Measurements from ENCODE around the gene ALG13.

DNA sequence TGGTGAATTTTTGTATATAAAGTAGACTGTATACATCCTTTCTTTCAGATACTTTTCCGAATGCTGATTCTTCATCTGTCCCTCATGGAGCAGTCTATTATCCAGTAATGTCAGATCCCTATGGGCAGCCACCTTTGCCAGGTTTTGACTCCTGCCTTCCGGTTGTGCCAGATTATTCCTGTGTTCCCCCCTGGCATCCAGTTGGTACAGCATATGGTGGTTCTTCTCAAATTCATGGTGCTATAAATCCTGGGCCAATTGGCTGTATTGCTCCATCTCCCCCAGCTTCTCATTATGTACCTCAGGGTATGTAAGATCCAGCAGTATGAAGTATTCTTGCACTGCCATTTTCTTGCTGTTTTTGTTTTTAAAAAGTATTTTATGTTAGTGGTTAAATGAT lies 78.7 kb downstream of the ALG13 start:
- TF ChIP-seq, protein P1, sequence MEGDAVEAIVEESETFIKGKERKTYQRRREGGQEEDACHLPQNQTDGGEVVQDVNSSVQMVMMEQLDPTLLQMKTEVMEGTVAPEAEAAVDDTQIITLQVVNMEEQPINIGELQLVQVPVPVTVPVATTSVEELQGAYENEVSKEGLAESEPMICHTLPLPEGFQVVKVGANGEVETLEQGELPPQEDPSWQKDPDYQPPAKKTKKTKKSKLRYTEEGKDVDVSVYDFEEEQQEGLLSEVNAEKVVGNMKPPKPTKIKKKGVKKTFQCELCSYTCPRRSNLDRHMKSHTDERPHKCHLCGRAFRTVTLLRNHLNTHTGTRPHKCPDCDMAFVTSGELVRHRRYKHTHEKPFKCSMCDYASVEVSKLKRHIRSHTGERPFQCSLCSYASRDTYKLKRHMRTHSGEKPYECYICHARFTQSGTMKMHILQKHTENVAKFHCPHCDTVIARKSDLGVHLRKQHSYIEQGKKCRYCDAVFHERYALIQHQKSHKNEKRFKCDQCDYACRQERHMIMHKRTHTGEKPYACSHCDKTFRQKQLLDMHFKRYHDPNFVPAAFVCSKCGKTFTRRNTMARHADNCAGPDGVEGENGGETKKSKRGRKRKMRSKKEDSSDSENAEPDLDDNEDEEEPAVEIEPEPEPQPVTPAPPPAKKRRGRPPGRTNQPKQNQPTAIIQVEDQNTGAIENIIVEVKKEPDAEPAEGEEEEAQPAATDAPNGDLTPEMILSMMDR (conservative IDR thresholded peaks at IDR 0.05), result no peak
- no peak for TF ChIP-seq ZFX (IDR thresholded peaks at IDR 0.05)

Measured in C4-2B (cell line).